Panc1 (cell line): ENCODE measurements around the gene MBOAT7.
"Not testable (repeated sequence)": the region's sequence is repeated elsewhere in the genome, so short reads cannot be mapped to it uniquely, and the experiment has no call there.

ENCODE experiments used
- CTCF ChIP-seq: fragments of 450-650 bp; IDR thresholded peaks from 2 replicates; pipeline ENCODE4 v1.5.1; 2017; ENCODE audit warnings: mild to moderate bottlenecking
- POLR2AphosphoS5 ChIP-seq: IDR thresholded peaks from 2 replicates; pipeline ENCODE4 v1.6.1; 2012; ENCODE audit warnings: mild to moderate bottlenecking, low read depth, low read length, moderate library complexity
- REST ChIP-seq, 2 experiments: IDR thresholded peaks; 2 replicates each; pipeline ENCODE4 v1.6.1; 2011 to 2012; ENCODE audit warnings: low read depth in 2 of 2, control low read depth in 1 of 2, low read length in 1 of 2, mild to moderate bottlenecking in 1 of 2, moderate library complexity in 1 of 2; ENCODE audit not compliant: insufficient read depth in 1 of 2
- TCF7L2 ChIP-seq: IDR thresholded peaks from 2 replicates; pipeline ENCODE4 v1.6.1; 2011; ENCODE audit warnings: mild to moderate bottlenecking, low read depth, low read length, inconsistent platforms

GRCh38 chr19:54217517-54218247, 28.3 kb upstream of the MBOAT7 start:
- TF ChIP-seq CTCF; POLR2AphosphoS5; TCF7L2; REST (IDR thresholded peaks at IDR 0.05; ENCODE audit: insufficient read depth in 1 of 2, low read depth in 2 of 2, low read length in 1 of 2): not testable (repeated sequence)
